ENCODE measurements around the gene DBN1.

GRCh38 chr5:177515580-177515979 is 42.1 kb upstream of the DBN1 start:
- no peak for TF ChIP-seq CTCF (IDR thresholded peaks at IDR 0.05)
- TF ChIP-seq POLR2A (IDR thresholded peaks at IDR 0.05) = no peak
- TF ChIP-seq POLR2AphosphoS5 (IDR thresholded peaks at IDR 0.05) = no peak

Measured in transverse colon (tissue), 4 donors.